IPS-NIHi11 (cell line): ENCODE results near the gene PPM1N.

ENCODE experiments used
- DNase-seq: peaks from one replicate; pipeline ENCODE4 v3.0.0; 2012; ENCODE audit warnings: mixed read lengths, low spot score

PPM1N gene

DNA sequence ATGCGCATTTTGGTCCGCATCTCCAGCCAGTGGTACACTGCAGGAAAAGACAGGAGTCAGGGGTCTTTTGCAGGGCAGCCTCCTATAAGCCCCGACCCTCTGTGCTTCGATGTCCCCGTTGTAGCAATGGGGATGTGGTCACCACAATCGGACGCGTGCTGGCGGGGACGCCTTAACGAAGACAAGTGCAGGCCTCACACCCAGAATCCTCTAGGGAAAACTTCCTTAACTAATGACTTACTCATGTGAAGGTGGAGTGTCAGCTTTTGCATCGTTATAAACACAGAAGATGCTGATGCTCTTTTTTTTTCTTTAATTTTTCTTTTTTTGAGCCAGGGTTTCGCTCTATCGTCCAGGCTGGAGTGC lies 31.2 kb downstream of the PPM1N start:
- no peak for DNase-seq

DNA sequence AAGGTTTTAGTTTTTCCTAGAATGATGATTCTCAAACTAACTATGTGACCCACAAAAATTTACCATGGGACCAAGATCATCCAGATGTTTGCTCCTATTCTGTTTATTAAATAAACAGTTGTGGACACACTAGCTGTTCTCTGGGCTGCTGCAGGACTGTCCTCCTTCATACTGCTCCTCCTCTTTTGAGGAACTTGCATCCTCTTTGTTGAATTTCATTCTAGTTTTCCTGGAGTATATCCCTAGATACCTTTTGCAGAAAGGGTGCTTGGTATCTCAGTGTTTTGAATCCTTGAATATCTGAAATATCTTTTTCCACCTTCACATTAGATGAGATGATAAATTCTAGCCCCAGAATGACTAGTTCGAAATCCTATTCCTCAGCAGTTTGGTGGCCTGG lies 33.1 kb downstream of the PPM1N start:
- no peak for DNase-seq

DNA sequence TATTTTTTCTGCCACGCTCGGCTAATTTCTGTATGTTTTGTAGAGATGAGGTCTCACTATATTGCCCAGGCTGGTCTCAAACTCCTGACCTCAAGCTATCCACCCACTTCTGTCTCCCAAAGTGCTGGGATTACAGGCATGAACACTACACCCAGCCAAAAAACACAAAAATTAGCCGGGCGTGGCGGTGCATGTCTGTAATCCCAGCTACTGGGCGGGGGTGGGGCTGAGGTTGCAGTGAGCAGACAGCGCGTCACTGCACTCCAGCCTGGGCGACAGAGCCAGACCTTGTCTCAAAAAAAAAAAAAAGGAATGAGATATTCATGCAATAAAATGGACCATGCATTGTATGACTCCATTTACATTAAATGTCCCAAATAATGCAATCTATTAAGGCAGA lies 41.2 kb downstream of the PPM1N start:
- no peak for DNase-seq

DNA sequence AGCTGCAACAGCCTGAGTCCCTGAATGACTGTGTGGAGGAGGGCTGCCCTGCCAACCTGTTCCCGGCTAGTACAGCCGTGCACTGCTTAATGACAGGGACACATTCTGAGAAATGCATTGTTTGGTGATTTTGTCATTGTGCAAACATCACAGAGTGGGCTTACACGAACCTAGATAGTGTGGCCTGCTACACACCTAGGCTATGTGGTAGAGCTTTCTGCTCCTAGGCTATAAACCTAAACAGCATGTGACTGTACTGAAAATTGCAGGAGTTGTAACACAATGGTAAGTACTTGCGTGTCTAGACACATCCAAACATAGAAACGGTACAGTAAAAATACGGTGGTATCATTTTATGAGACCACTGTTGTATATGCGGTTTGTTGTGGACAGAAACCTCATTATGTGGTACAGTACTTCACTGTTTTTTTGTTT lies 44.0 kb downstream of the PPM1N start:
- DNase-seq, result no peak

DNA sequence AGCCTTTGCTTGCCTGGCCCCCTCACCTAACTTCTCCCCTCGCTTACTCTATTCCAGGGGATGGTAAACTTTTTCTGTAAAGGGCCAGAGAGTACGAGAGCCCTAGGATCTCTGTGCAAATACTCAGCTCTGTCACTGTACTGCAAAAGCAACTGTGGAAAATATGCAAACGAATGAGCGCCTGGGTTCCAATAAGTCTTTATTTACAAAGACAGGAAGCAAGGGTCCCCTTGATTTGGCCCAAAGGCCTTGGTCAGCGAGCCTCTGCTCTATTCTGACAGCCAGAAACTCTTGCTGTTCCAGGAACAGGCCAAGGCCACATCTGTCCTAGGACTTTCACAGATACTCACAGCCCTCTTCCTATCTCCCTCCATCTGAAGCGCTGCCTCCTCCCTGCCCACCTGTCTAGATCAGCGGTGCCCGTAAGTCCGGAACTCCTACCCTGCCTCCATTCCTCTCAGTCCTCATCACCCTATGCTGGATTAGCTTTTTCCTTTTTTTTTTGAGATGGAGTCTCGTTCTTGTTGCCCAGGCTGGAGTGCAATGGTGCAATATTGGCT lies 49.0 kb downstream of the PPM1N start:
- no peak for DNase-seq

DNA sequence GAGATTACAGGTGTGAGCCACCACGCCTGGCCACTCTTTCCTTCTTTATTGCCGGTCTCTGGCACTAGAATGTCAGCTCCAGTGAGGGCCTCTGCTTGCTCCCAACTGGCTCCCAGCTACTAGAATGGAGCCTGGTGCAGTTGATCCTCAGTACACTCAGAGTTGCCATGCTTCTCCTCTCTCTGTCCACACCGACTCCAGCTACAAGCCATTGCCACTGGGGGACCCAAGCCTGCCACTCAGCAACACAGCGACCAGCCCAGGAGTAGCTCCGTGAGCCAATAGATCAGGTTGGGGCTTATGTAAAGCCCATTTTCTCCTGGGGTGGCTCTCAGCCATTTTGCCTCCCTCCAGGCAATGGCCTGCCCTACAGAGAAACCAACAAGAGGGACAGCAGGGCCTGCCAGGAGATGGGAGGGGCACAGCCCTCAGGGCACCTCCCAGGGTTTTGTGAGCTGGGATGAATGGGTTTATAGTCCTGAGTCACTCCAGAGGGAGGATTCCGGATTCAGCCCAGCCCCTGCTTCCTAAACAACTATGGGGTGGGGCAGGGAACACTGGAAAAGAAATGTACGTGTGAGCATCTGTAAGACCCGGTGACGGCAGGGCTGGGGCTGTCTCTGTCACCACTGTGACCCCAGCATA lies 49.8 kb downstream of the PPM1N start:
- peak; percentile 41 for DNase-seq
